ENCODE results near the gene WNT3A. TPM values are rescaled to one million over a fixed set of nuclear protein-coding genes. Genes with fewer than 3 reads are reported as not detected.

The WNT3A gene
- total and polyA plus RNA-seq, 10 donors, result not detected

DNA sequence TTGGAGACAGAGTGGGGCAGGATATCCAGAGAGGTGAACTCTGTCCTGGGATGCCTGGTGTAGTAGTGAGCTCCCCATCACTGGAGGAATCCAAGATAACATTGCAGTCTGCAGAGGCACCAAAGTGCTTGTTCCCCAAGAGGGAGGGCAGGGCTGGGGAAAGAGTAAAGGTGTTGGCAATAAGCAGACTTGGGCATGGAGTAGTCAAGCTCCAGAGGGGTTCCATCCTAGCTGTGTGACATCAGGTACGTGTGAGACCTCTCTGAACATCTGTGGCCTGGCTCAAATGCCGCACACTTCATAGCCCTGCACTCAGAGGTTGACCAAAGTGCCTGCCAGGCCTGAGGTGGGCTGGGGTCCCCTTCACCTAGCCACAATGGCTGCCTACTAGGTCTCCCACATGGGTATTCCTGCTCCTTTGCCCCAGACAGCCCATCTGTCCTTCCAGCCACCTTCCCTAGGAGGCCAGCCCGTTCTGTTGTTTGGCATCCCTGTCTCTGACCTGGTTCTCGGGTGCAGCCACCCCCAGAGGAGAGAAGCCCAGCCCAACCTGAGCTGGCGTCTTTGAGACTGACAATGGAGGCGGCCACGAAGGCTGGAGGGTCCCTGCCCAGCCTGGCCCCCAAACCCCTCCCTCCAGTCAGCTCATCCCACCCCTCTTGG lies 72.9 kb downstream of the WNT3A start:
- Histone ChIP-seq H3K9me3 (no peaks in the 10 kb centered on the region), H3K27me3 (replicated peaks in 1 of 7) (no peaks in the 10 kb centered on the region), H3K36me3 (no peaks in the 10 kb centered on the region), H3K27ac (no peak overlapping the region), H3K4me1 (peaks cover 14 to 65% (median 40%) of the 10 kb centered on the region in 6 donors), H3K4me3 (no peak overlapping the region)
- 89 to 100% (median 93%) methylated on average over 6 to 7 of the region's 7 CpGs for WGBS, 5 donors
- DNase-seq, result peak; percentile 70
- intact Hi-C loops (cut with DNase I; ENCODE audit: low total_unique reads), result no loop called here
- TF ChIP-seq POLR2AphosphoS5 (IDR thresholded peaks at IDR 0.05) (no peak), POLR2A (IDR thresholded peaks at IDR 0.05) (no peak)
- TF ChIP-seq, protein P1, sequence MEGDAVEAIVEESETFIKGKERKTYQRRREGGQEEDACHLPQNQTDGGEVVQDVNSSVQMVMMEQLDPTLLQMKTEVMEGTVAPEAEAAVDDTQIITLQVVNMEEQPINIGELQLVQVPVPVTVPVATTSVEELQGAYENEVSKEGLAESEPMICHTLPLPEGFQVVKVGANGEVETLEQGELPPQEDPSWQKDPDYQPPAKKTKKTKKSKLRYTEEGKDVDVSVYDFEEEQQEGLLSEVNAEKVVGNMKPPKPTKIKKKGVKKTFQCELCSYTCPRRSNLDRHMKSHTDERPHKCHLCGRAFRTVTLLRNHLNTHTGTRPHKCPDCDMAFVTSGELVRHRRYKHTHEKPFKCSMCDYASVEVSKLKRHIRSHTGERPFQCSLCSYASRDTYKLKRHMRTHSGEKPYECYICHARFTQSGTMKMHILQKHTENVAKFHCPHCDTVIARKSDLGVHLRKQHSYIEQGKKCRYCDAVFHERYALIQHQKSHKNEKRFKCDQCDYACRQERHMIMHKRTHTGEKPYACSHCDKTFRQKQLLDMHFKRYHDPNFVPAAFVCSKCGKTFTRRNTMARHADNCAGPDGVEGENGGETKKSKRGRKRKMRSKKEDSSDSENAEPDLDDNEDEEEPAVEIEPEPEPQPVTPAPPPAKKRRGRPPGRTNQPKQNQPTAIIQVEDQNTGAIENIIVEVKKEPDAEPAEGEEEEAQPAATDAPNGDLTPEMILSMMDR (IDR thresholded peaks at IDR 0.05 in 8 of 11, conservative IDR thresholded peaks at IDR 0.05 in 3 of 11), result no peak

DNA sequence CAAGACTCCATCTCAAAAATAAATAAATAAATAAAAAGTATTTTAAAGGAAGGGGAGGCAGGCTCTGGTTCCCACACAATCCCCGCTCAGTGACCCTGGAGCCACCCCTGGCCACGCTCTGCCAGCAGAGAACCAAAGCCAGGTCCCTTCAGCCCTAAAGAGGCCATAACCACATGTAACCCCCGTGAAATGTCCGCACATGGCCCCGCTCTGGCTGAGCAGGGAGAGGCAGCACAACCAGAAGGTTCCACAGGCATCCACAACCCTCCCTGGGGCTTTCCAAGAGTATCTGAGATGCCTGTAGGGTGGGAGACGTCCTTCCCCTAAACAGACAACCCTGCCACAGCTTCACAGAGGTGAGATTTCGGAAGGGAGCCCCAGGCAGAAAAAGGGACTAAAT lies 74.3 kb downstream of the WNT3A start:
- H3K27ac ChIP-seq, result peak overlapping the region in 2 of 8 donors; percentile 99 to 100
- intact Hi-C loops (cut with DNase I; ENCODE audit: low total_unique reads), result no loop called here
- TF ChIP-seq, protein P1 (IDR thresholded peaks at IDR 0.05 in 8 of 11, conservative IDR thresholded peaks at IDR 0.05 in 3 of 11), result no peak
- no peak for TF ChIP-seq POLR2AphosphoS5 (IDR thresholded peaks at IDR 0.05)
- TF ChIP-seq POLR2A (IDR thresholded peaks at IDR 0.05), result no peak
- DNase-seq, result peak; percentile 83
- peak overlapping the region; percentile 85 to 96 (median 92) for H3K4me3 ChIP-seq
- no peaks in the 10 kb centered on the region for H3K27me3 ChIP-seq (replicated peaks in 1 of 7)
- peaks cover 28 to 71% (median 51%) of the 10 kb centered on the region in 6 donors for H3K4me1 ChIP-seq
- no peaks in the 10 kb centered on the region for H3K9me3 ChIP-seq
- H3K36me3 ChIP-seq, result no peaks in the 10 kb centered on the region
- 70 to 82% (median 77%) methylated on average over 7 of the region's 7 CpGs for WGBS, 5 donors

DNA sequence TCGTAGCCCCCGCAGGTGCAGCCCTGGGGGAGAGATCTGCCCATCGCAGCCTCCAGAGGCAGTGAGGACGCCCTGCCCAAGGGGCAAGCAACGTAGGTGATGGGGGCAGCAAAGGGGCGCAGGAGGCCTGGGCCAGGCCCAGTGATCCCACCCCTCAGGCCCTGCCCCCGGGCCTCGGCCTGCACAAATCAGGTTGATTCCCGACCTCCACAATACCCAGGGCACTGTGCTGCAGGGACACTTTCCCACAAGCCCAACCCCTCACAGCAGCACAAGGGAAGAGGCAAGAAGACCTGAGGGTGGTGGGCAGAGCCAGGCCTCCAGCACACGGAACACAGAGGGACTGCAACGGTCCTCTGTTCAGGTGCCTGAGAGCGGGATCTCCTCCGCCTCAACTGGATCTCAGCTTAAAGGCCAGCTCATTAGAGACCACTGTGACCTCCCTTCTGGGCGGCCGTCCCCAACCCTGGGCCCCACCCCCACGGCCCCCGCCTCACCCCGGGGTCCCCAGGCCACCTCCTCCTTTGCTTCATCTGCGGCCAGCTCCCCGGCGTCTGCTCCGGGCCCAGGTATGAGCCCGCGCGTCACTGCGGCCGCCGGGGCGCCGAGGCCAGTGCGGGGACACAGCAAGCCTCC lies 74.9 kb downstream of the WNT3A start:
- H3K36me3 ChIP-seq, result peaks cover 0 to 4% (median 0%) of the 10 kb centered on the region in 6 donors
- TF ChIP-seq, protein P1 (IDR thresholded peaks at IDR 0.05 in 8 of 11, conservative IDR thresholded peaks at IDR 0.05 in 3 of 11), result no peak
- TF ChIP-seq POLR2AphosphoS5 (IDR thresholded peaks at IDR 0.05), result no peak
- TF ChIP-seq POLR2A (IDR thresholded peaks at IDR 0.05), result no peak
- intact Hi-C loops (cut with DNase I; ENCODE audit: low total_unique reads), result no loop called here
- no peaks in the 10 kb centered on the region for H3K27me3 ChIP-seq (replicated peaks in 1 of 7)
- DNase-seq, result peak; percentile 89
- peak overlapping the region; percentile 85 to 96 (median 92) for H3K4me3 ChIP-seq
- H3K9me3 ChIP-seq, result no peaks in the 10 kb centered on the region
- peak overlapping the region in 7 of 8 donors; percentile 98 to 100 (median 99) for H3K27ac ChIP-seq
- 10 to 17% (median 12%) methylated on average over 17 to 31 of the region's 31 CpGs for WGBS, 5 donors
- H3K4me1 ChIP-seq, result peaks cover 34 to 77% (median 57%) of the 10 kb centered on the region in 6 donors

All from spleen (tissue), 11 donors.